GM18873 (cell line): ENCODE results near the gene PFN1.
A peak's percentile ranks its signal among the peaks of the same experiment; 100 is the strongest.

Experiments
- ATAC-seq: cut with Tn5 transposase; IDR thresholded peaks from one replicate; pipeline ENCODE4 v1.9.1; 2021; ENCODE audit warnings: mild to moderate bottlenecking, moderate library complexity, moderate number of reproducible peaks; ENCODE audit not compliant: unreplicated experiment, low FRiP score

The PFN1 gene

GRCh38 chr17:4948166-4948930 lies at the start of gene PFN1:
Gene PFN1 (minus strand): TSS chr17:4948530. CDS start chr17:4948394, 136 bp downstream.
- peak; percentile 16 for ATAC-seq

- peak; percentile 78 for ATAC-seq
These were observed 49.1 kb upstream of the PFN1 start, which contains the start of the genes INCA1 and KIF1C for GRCh38 chr17:4997302-4998026. Gene INCA1 (minus strand): TSS chr17:4997522. CDS start chr17:4994437, 3,085 bp downstream. Gene KIF1C (plus strand): TSS chr17:4997950. CDS start chr17:5000247, 2,297 bp downstream.

- no peak for ATAC-seq
These were observed 45.8 kb upstream of the PFN1 start for GRCh38 chr17:4994081-4994595.

- ATAC-seq: no peak
These were observed 39.6 kb upstream of the PFN1 start for GRCh38 chr17:4987767-4988567.

- ATAC-seq: peak; percentile 54
These were observed 38.8 kb upstream of the PFN1 start, which contains the start of gene CAMTA2 for GRCh38 chr17:4986951-4987766. Gene CAMTA2 (minus strand): TSS chr17:4987675. CDS start chr17:4986222, 1,453 bp downstream.

GRCh38 chr17:4986403-4986802 lies 38.1 kb upstream of the PFN1 start:
- ATAC-seq: no peak

GRCh38 chr17:4982305-4982704 lies 34.0 kb upstream of the PFN1 start:
- no peak for ATAC-seq

- ATAC-seq: no peak
These were observed 32.4 kb upstream of the PFN1 start for GRCh38 chr17:4980644-4981216.

- ATAC-seq: no peak
These were observed 30.4 kb upstream of the PFN1 start for GRCh38 chr17:4978726-4979125.

GRCh38 chr17:4974115-4974670 lies 25.9 kb upstream of the PFN1 start:
- no peak for ATAC-seq

GRCh38 chr17:4973256-4974114 lies 25.2 kb upstream of the PFN1 start:
- no peak for ATAC-seq

GRCh38 chr17:4972752-4973151 lies 24.4 kb upstream of the PFN1 start:
- ATAC-seq: no peak

GRCh38 chr17:4972322-4972721 lies 24.0 kb upstream of the PFN1 start:
- ATAC-seq: no peak

- no peak for ATAC-seq
These were observed 23.5 kb upstream of the PFN1 start for GRCh38 chr17:4971826-4972225.

GRCh38 chr17:4970273-4970672 lies 21.9 kb upstream of the PFN1 start:
- ATAC-seq: no peak

- ATAC-seq: no peak
These were observed 21.3 kb upstream of the PFN1 start for GRCh38 chr17:4969551-4970173.

- no peak for ATAC-seq
These were observed 20.8 kb upstream of the PFN1 start for GRCh38 chr17:4969047-4969550.
